ENCODE measurements around the gene LTB4R2.

DNA sequence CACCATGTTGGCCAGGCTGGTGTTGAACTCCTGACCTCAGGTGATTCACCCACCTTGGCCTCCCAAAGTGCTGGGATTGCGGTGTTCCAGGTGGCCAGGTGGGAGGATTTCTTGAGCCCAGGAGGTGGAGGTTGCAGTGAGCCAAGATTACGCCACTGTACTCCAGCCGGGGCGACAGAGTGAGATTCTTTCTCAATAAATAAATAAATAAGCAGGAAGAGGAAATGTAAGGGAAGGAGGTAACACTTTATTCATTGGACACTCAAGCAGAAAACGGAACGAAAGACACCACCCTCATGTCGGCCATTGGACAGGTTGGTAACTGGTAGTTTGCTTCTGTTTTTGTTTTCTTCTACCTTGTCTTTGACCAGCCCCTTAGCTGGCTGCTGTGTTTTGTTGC is 45.1 kb downstream of the LTB4R2 start:
- no peak for TF ChIP-seq ZNF600 (tag by site-specific recombination; IDR thresholded peaks at IDR 0.05)
- TF ChIP-seq, protein P1, sequence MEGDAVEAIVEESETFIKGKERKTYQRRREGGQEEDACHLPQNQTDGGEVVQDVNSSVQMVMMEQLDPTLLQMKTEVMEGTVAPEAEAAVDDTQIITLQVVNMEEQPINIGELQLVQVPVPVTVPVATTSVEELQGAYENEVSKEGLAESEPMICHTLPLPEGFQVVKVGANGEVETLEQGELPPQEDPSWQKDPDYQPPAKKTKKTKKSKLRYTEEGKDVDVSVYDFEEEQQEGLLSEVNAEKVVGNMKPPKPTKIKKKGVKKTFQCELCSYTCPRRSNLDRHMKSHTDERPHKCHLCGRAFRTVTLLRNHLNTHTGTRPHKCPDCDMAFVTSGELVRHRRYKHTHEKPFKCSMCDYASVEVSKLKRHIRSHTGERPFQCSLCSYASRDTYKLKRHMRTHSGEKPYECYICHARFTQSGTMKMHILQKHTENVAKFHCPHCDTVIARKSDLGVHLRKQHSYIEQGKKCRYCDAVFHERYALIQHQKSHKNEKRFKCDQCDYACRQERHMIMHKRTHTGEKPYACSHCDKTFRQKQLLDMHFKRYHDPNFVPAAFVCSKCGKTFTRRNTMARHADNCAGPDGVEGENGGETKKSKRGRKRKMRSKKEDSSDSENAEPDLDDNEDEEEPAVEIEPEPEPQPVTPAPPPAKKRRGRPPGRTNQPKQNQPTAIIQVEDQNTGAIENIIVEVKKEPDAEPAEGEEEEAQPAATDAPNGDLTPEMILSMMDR (tag by site-specific recombination; IDR thresholded peaks at IDR 0.05), result no peak
- no peak for TF ChIP-seq ZNF274 (IDR thresholded peaks at IDR 0.05; ENCODE audit: low read length)
- no peak for TF ChIP-seq ZNF274 (tag by site-specific recombination; IDR thresholded peaks at IDR 0.05; ENCODE audit: borderline replicate concordance)
- TF ChIP-seq ZNF211 (tag by site-specific recombination; IDR thresholded peaks at IDR 0.05; ENCODE audit: low read depth), result no peak
- no peak for TF ChIP-seq ZNF239 (tag by site-specific recombination; IDR thresholded peaks at IDR 0.05)
- TF ChIP-seq ZNF501 (tag by site-specific recombination; IDR thresholded peaks at IDR 0.05), result no peak
